ACC112 (cell line): ENCODE measurements around the gene ATP5MC2.
A peak's percentile ranks its signal among the peaks of the same experiment; 100 is the strongest.
"Not testable (repeated sequence)": the region's sequence is repeated elsewhere in the genome, so short reads cannot be mapped to it uniquely, and the experiment has no call there.

Experiments used
- H2AFZ ChIP-seq: fragments of 200-600 bp; sonication (generic); one replicate; pipeline ENCODE4 v1.6.0; 2017; ENCODE audit warnings: antibody characterized with exemption, low read length; ENCODE audit not compliant: unreplicated experiment
- H3K27ac ChIP-seq: fragments of 200-600 bp; sonication (generic); 2 replicates; pipeline ENCODE4 v1.5.1; 2014; ENCODE audit warnings: low read depth, mild to moderate bottlenecking, antibody characterized with exemption, low read length, moderate library complexity
- H3K27me3 ChIP-seq: fragments of 200-600 bp; sonication (generic); 2 replicates; pipeline ENCODE4 v1.6.1; 2014; ENCODE audit warnings: mild to moderate bottlenecking, antibody characterized with exemption, low read length, moderate library complexity, mixed read lengths; ENCODE audit not compliant: insufficient read depth
- H3K36me3 ChIP-seq: fragments of 200-600 bp; sonication (generic); 2 replicates; pipeline ENCODE4 v1.6.1; 2016; ENCODE audit warnings: mild to moderate bottlenecking, antibody characterized with exemption, low read length, moderate library complexity, mixed read lengths; ENCODE audit not compliant: insufficient read depth
- H3K4me1 ChIP-seq: fragments of 200-600 bp; sonication (generic); one replicate; pipeline ENCODE4 v1.6.1; 2016; ENCODE audit warnings: low read length, mixed read lengths; ENCODE audit not compliant: insufficient read depth, unreplicated experiment, control insufficient read depth
- H3K4me3 ChIP-seq: fragments of 200-600 bp; sonication (generic); 2 replicates; pipeline ENCODE4 v1.5.1; 2014; ENCODE audit warnings: mild to moderate bottlenecking, low read depth, low read length
- H3K79me2 ChIP-seq: fragments of 200-600 bp; sonication (generic); one replicate; pipeline ENCODE4 v1.6.0; 2016; ENCODE audit warnings: low read length; ENCODE audit not compliant: control insufficient read depth, unreplicated experiment, insufficient read depth

ATP5MC2 gene

GRCh38 chr12:53675701-53676607 lies at the start of gene ATP5MC2:
Gene ATP5MC2, minus strand, starts transcription at chr12:53676083. Its CDS starts 3,469 bp downstream, at chr12:53672614.
- peaks cover 12% of the 10 kb centered on the region for H3K36me3 ChIP-seq
- peaks cover 39% of the 10 kb centered on the region for H3K4me1 ChIP-seq
- no peaks in the 10 kb centered on the region for H3K27me3 ChIP-seq
- H3K27ac ChIP-seq = peak within 1 kb of the TSS; percentile 69
- peak within 1 kb of the TSS; percentile 84 for H3K4me3 ChIP-seq
- peaks cover 28% of the 10 kb centered on the region for H3K79me2 ChIP-seq
- peak within 1 kb of the TSS; percentile 98 for H2AFZ ChIP-seq

GRCh38 chr12:53722450-53723041 lies 46.7 kb upstream of the ATP5MC2 start:
- no peak overlapping the region for H2AFZ ChIP-seq
- H3K27me3 ChIP-seq = no peaks in the 10 kb centered on the region
- peaks cover 7% of the 10 kb centered on the region for H3K4me1 ChIP-seq
- no peak overlapping the region for H3K27ac ChIP-seq
- H3K36me3 ChIP-seq = peaks cover 8% of the 10 kb centered on the region; the same call in 1 of the 2 replicates
- peaks cover 13% of the 10 kb centered on the region for H3K79me2 ChIP-seq
- H3K4me3 ChIP-seq = no peak overlapping the region

GRCh38 chr12:53720946-53721345 lies 45.1 kb upstream of the ATP5MC2 start:
- Histone ChIP-seq H3K4me3 (no peak overlapping the region), H2AFZ (no peak overlapping the region), H3K4me1 (peaks cover 7% of the 10 kb centered on the region), H3K79me2 (peaks cover 7% of the 10 kb centered on the region), H3K36me3 (peaks cover 8% of the 10 kb centered on the region; the same call in 1 of the 2 replicates), H3K27ac (no peak overlapping the region), H3K27me3 (no peaks in the 10 kb centered on the region)

GRCh38 chr12:53719649-53720048 lies 43.8 kb upstream of the ATP5MC2 start:
- Histone ChIP-seq H3K27me3 (no peaks in the 10 kb centered on the region), H3K79me2 (no peaks in the 10 kb centered on the region), H2AFZ (no peak overlapping the region), H3K27ac (no peak overlapping the region), H3K4me1 (no peaks in the 10 kb centered on the region), H3K4me3 (no peak overlapping the region), H3K36me3 (peaks cover 11% of the 10 kb centered on the region; the same call in 1 of the 2 replicates)

GRCh38 chr12:53718567-53718966 lies 42.7 kb upstream of the ATP5MC2 start:
- H3K36me3 ChIP-seq, H3K79me2 ChIP-seq, H3K4me3 ChIP-seq, H3K4me1 ChIP-seq, H3K27ac ChIP-seq, H2AFZ ChIP-seq, H3K27me3 ChIP-seq: not testable (repeated sequence)

- H3K36me3 ChIP-seq = peaks cover 8% of the 10 kb centered on the region; the same call in 1 of the 2 replicates
- H2AFZ ChIP-seq = no peak overlapping the region
- H3K4me3 ChIP-seq = no peak overlapping the region
- H3K27ac ChIP-seq = no peak overlapping the region
- H3K27me3 ChIP-seq = no peaks in the 10 kb centered on the region
- no peaks in the 10 kb centered on the region for H3K79me2 ChIP-seq
- H3K4me1 ChIP-seq = no peaks in the 10 kb centered on the region
These were observed 41.4 kb upstream of the ATP5MC2 start for GRCh38 chr12:53717319-53717718.

GRCh38 chr12:53714004-53714403 lies 38.1 kb upstream of the ATP5MC2 start:
- Histone ChIP-seq H3K4me1 (no peaks in the 10 kb centered on the region), H2AFZ (no peak overlapping the region), H3K79me2 (no peaks in the 10 kb centered on the region), H3K27ac (no peak overlapping the region), H3K4me3 (no peak overlapping the region), H3K36me3 (peaks cover 8% of the 10 kb centered on the region; the same call in 1 of the 2 replicates), H3K27me3 (no peaks in the 10 kb centered on the region)

GRCh38 chr12:53713516-53713915 lies 37.6 kb upstream of the ATP5MC2 start:
- Histone ChIP-seq H3K79me2 (no peaks in the 10 kb centered on the region), H3K4me3 (no peak overlapping the region), H3K4me1 (no peaks in the 10 kb centered on the region), H3K36me3 (peaks cover 8% of the 10 kb centered on the region; the same call in 1 of the 2 replicates), H3K27me3 (no peaks in the 10 kb centered on the region), H3K27ac (no peak overlapping the region), H2AFZ (no peak overlapping the region)

GRCh38 chr12:53712059-53712643 lies 36.3 kb upstream of the ATP5MC2 start:
- H3K27me3 ChIP-seq = no peaks in the 10 kb centered on the region
- H3K27ac ChIP-seq = no peak overlapping the region
- H3K4me1 ChIP-seq = no peaks in the 10 kb centered on the region
- H3K4me3 ChIP-seq = no peak overlapping the region
- H2AFZ ChIP-seq = no peak overlapping the region
- no peaks in the 10 kb centered on the region for H3K79me2 ChIP-seq
- peaks cover 8% of the 10 kb centered on the region; the same call in 1 of the 2 replicates for H3K36me3 ChIP-seq

- Histone ChIP-seq H3K4me3 (no peak overlapping the region), H3K27ac (no peak overlapping the region), H2AFZ (no peak overlapping the region), H3K79me2 (no peaks in the 10 kb centered on the region), H3K36me3 (peaks cover 4% of the 10 kb centered on the region; the same call in 1 of the 2 replicates), H3K4me1 (no peaks in the 10 kb centered on the region), H3K27me3 (peaks cover 4% of the 10 kb centered on the region; the same call in 1 of the 2 replicates)
These were observed 34.2 kb upstream of the ATP5MC2 start for GRCh38 chr12:53710091-53710490.
